ENCODE measurements around the gene NLGN1.

NLGN1 gene

GRCh38 chr3:173770011-173770410, 372.5 kb downstream of the NLGN1 start:
- no peaks in the 10 kb centered on the region for H3K4me1 Mint-ChIP-seq
- no peaks in the 10 kb centered on the region for H3K9me3 Mint-ChIP-seq
- H3K36me3 Mint-ChIP-seq (ENCODE audit: low read depth): no peaks in the 10 kb centered on the region
- H3K27ac Mint-ChIP-seq: no peak overlapping the region
- TF ChIP-seq, protein P1, sequence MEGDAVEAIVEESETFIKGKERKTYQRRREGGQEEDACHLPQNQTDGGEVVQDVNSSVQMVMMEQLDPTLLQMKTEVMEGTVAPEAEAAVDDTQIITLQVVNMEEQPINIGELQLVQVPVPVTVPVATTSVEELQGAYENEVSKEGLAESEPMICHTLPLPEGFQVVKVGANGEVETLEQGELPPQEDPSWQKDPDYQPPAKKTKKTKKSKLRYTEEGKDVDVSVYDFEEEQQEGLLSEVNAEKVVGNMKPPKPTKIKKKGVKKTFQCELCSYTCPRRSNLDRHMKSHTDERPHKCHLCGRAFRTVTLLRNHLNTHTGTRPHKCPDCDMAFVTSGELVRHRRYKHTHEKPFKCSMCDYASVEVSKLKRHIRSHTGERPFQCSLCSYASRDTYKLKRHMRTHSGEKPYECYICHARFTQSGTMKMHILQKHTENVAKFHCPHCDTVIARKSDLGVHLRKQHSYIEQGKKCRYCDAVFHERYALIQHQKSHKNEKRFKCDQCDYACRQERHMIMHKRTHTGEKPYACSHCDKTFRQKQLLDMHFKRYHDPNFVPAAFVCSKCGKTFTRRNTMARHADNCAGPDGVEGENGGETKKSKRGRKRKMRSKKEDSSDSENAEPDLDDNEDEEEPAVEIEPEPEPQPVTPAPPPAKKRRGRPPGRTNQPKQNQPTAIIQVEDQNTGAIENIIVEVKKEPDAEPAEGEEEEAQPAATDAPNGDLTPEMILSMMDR (IDR thresholded peaks at IDR 0.05; ENCODE audit: unreplicated experiment in 3 of 3): no peak
- H3K27me3 Mint-ChIP-seq (ENCODE audit: low read depth): no peaks in the 10 kb centered on the region
- H3K4me3 Mint-ChIP-seq: no peak overlapping the region

DNA sequence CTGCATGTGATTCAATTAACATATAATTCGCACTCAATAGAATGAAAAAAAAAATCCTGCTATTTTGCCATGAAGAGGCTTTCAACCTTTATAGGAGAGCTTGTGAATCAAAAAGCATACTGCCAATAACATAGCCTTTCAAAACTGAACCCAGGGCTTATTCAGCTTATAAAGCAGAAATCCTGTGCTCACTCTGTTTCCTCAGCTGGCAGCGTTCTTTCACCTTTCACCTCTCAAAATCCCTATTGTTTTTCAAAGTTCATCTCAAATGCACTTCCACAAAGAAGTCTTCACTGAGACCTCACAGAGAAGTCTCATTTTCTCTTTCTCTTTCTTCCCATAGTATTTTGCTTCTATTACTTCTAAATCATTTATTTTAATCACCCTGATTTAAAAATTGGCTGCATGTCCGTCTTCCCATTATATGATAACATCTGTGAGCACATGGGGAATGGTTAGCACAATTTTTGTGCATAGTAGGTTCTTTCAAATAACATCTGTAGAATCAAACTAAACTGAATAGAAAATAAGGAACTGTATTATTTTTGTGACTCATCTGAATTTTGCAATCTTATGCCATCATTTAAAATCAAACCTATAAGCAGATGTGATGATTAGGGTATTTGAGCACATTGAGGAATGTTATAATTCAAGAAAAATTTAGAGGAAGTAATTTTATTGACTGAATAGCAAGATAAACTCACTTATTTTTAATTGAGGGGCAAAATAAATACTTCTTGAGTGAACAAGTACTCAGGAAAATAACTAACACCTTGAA, 373.4 kb downstream of the NLGN1 start:
- no peak overlapping the region for H3K27ac Mint-ChIP-seq
- TF ChIP-seq, protein P1 (IDR thresholded peaks at IDR 0.05; ENCODE audit: unreplicated experiment in 3 of 3): no peak
- H3K4me3 Mint-ChIP-seq: no peak overlapping the region
- no peaks in the 10 kb centered on the region for H3K36me3 Mint-ChIP-seq (ENCODE audit: low read depth)
- no peaks in the 10 kb centered on the region for H3K27me3 Mint-ChIP-seq (ENCODE audit: low read depth)
- no peaks in the 10 kb centered on the region for H3K9me3 Mint-ChIP-seq
- H3K4me1 Mint-ChIP-seq: no peaks in the 10 kb centered on the region

GRCh38 chr3:173773800-173774199, 376.3 kb downstream of the NLGN1 start:
- TF ChIP-seq, protein P1 (IDR thresholded peaks at IDR 0.05; ENCODE audit: unreplicated experiment in 3 of 3): no peak
- Mint-ChIP-seq H3K9me3 (no peaks in the 10 kb centered on the region), H3K27me3 (ENCODE audit: low read depth) (no peaks in the 10 kb centered on the region), H3K4me1 (no peaks in the 10 kb centered on the region), H3K27ac (no peak overlapping the region), H3K4me3 (no peak overlapping the region), H3K36me3 (ENCODE audit: low read depth) (no peaks in the 10 kb centered on the region)

DNA sequence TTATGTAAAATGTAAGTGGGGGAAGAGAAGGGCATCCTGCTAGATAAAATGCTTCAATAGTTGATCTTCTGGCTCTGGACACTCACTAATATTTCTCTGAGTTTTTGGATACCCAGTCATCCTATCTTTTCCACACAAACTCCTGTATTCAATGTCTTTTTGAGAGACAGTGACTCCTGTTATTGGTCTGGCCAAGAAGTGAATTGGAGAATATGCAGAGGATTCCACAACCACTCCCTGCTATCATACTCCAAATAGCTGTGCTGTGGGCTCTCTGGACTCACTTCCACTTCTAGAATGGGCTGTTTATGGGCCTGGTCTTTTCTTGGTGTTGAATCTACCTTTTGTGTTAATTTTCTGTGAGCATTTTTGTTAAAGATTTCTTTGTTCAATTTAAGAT, 376.8 kb downstream of the NLGN1 start:
- Mint-ChIP-seq H3K9me3 (no peaks in the 10 kb centered on the region), H3K27ac (no peak overlapping the region), H3K27me3 (ENCODE audit: low read depth) (no peaks in the 10 kb centered on the region), H3K36me3 (ENCODE audit: low read depth) (no peaks in the 10 kb centered on the region), H3K4me3 (no peak overlapping the region), H3K4me1 (no peaks in the 10 kb centered on the region)
- TF ChIP-seq, protein P1 (IDR thresholded peaks at IDR 0.05; ENCODE audit: unreplicated experiment in 3 of 3): no peak

DNA sequence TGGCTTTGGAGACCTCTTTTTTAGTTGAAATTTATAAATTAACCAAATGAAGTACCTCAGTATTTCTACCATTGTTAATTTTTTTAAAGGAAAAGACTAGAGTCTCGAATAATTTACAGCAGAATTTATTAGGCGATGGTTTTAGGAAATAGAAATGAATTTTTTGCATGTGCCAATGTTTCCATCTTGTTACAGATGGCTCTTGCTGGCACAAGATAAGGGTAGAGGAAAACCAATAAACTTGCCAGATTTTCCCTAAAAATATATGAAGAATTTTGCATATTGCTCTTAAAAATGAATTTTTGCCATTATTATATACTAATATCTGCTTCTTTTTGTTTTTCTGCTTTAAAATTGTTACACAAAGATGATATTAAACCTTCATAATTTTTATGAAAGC, 380.7 kb downstream of the NLGN1 start:
- Mint-ChIP-seq H3K4me1 (no peaks in the 10 kb centered on the region), H3K27ac (no peak overlapping the region), H3K36me3 (ENCODE audit: low read depth) (no peaks in the 10 kb centered on the region), H3K9me3 (no peaks in the 10 kb centered on the region), H3K27me3 (ENCODE audit: low read depth) (no peaks in the 10 kb centered on the region), H3K4me3 (no peak overlapping the region)
- TF ChIP-seq, protein P1 (IDR thresholded peaks at IDR 0.05; ENCODE audit: unreplicated experiment in 3 of 3): no peak

GRCh38 chr3:173780067-173780466, 382.5 kb downstream of the NLGN1 start:
- no peaks in the 10 kb centered on the region for H3K4me1 Mint-ChIP-seq
- TF ChIP-seq, protein P1 (IDR thresholded peaks at IDR 0.05; ENCODE audit: unreplicated experiment in 3 of 3): no peak
- H3K27ac Mint-ChIP-seq: no peak overlapping the region
- H3K36me3 Mint-ChIP-seq (ENCODE audit: low read depth): no peaks in the 10 kb centered on the region
- no peak overlapping the region for H3K4me3 Mint-ChIP-seq
- H3K9me3 Mint-ChIP-seq: no peaks in the 10 kb centered on the region
- H3K27me3 Mint-ChIP-seq (ENCODE audit: low read depth): no peaks in the 10 kb centered on the region
